K562 (cell line): ENCODE data around the gene LINGO4. TPM values are rescaled to one million over a fixed set of nuclear protein-coding genes. Genes with fewer than 3 reads are reported as not detected.
A peak's percentile ranks its signal among the peaks of the same experiment; 100 is the strongest.

ENCODE experiments used
- ATF7 ChIP-seq: fragments of 450-650 bp; IDR thresholded peaks from 2 replicates; pipeline ENCODE4 v1.7.1; 2014; ENCODE audit warnings: mild to moderate bottlenecking, moderate library complexity
- GTF2A2 ChIP-seq: IDR thresholded peaks from 2 replicates; pipeline ENCODE4 v1.6.1; 2016; ENCODE audit warnings: mild to moderate bottlenecking, missing genetic modification characterization, missing compliant biosample characterization
- LARP7 ChIP-seq: fragments of 450-650 bp; IDR thresholded peaks from 2 replicates; pipeline ENCODE4 v1.6.1; 2016
- MBD1 ChIP-seq: fragments of 250-450 bp; sonication (Bioruptor Pico); IDR thresholded peaks from 2 replicates; pipeline ENCODE4 v1.8.0; 2022; ENCODE audit warnings: inconsistent platforms
- NR2C2 ChIP-seq, 2 experiments: fragments of 200-800 bp in 1 of 2; sonication (Bioruptor generic) in 1 of 2; sonication (generic) in 1 of 2; formaldehyde crosslinking in 1 of 2; IDR thresholded peaks; 2 replicates each; pipeline versions ENCODE4 v1.6.1 to v1.8.0; 2016 to 2022; ENCODE audit warnings: mild to moderate bottlenecking in 1 of 2, missing compliant biosample characterization in 1 of 2, missing genetic modification characterization in 1 of 2, missing genetic modification reagents in 1 of 2
- PML ChIP-seq: IDR thresholded peaks from 2 replicates; pipeline ENCODE4 v1.6.1; 2012; ENCODE audit warnings: low read length, inconsistent platforms
- RB1 ChIP-seq: fragments of 450-650 bp; IDR thresholded peaks from 2 replicates; pipeline ENCODE4 v1.6.1; 2017; ENCODE audit warnings: low read depth, mild to moderate bottlenecking
- RBM15 ChIP-seq: fragments of 200-400 bp; formaldehyde crosslinking; IDR thresholded peaks from 2 replicates; pipeline ENCODE4 v1.6.1; 2018; ENCODE audit warnings: mild to moderate bottlenecking, low read length, moderate library complexity; ENCODE audit not compliant: insufficient read depth
- RBM17 ChIP-seq: fragments of 200-400 bp; formaldehyde crosslinking; IDR thresholded peaks from 2 replicates; pipeline ENCODE4 v1.6.1; 2017; ENCODE audit warnings: low read depth, mild to moderate bottlenecking, low read length, borderline replicate concordance
- STAG1 ChIP-seq: sonication (generic); formaldehyde crosslinking; IDR thresholded peaks from 2 replicates; pipeline ENCODE4 v1.5.0; 2020; ENCODE audit warnings: missing genetic modification reagents, borderline replicate concordance
- ZBTB5 ChIP-seq: fragments of 450-650 bp; IDR thresholded peaks from 2 replicates; pipeline ENCODE4 v1.6.1; 2017; ENCODE audit warnings: antibody characterized with exemption
- ZC3H11A ChIP-seq: IDR thresholded peaks from 2 replicates; pipeline ENCODE4 v1.6.1; 2012; ENCODE audit warnings: low read depth, low read length, improper control_type of control experiment
- ZNF766 ChIP-seq: fragments of 200-800 bp; sonication (Bioruptor generic); conservative IDR thresholded peaks from 2 replicates; pipeline ENCODE4 v1.6.1; 2016; ENCODE audit warnings: missing genetic modification characterization, missing compliant biosample characterization
- polyA plus RNA-seq, 8 experiments: library from polyadenylated mRNA; depleted of rRNA in 4 of 8; stranded (reverse) in 5 of 8; unstranded in 3 of 8; fragments of >200 nt; fragmentation: Nextera tagmentation in 2 of 8; fragmentation: Illumina TruSeq in 1 of 8; extraction: Ambion mirVana in 2 of 8; extraction: Trizol in 1 of 8; gene quantifications; 2 replicates each; pipeline versions ENCODE4 v1.2.1 to v1.2.3, GENCODE V29; 2011 to 2014; ENCODE audit warnings: inconsistent platforms in 1 of 8, missing spikeins in 1 of 8
- total RNA-seq, 7 experiments: library from RNA; depleted of rRNA in 6 of 7; stranded (reverse); fragments of >200 nt in 6 of 7; fragmentation: Illumina TruSeq in 2 of 7; extraction: Trizol in 2 of 7; gene quantifications; 2 replicates each; pipeline versions ENCODE4 v1.2.1 to v1.2.3, GENCODE V29; 2011 to 2021; ENCODE audit warnings: low replicate concordance in 1 of 7
- TF ChIP-seq, protein P1 (sequence below), 2 experiments: fragments of 450-650 bp in 1 of 2; sonication (generic) in 1 of 2; formaldehyde crosslinking; conservative IDR thresholded peaks; 2 replicates each; pipeline versions ENCODE4 v1.4.0 to v1.8.1; 2020 to 2022; ENCODE audit warnings: mild to moderate bottlenecking in 1 of 2, missing genetic modification reagents in 1 of 2
- TF ChIP-seq, protein P2 (sequence below): fragments of 450-650 bp; IDR thresholded peaks from 2 replicates; pipeline ENCODE4 v1.7.0; 2016; ENCODE audit warnings: borderline replicate concordance
- TF ChIP-seq, protein P3 (sequence below): fragments of 250-450 bp; sonication (Bioruptor Pico); IDR thresholded peaks from 2 replicates; pipeline ENCODE4 v1.5.0; 2021; ENCODE audit warnings: mild to moderate bottlenecking, moderate library complexity

Gene LINGO4
- total and polyA plus RNA-seq, 9 of the 15 experiments (the other 6 are each of a cell fraction or from before 2014, with no cell fraction given): not detected

- no peak for TF ChIP-seq MBD1 (CRISPR knock-in tag)
- peak; percentile 54; the same call in 1 of the 2 replicates for TF ChIP-seq ZNF766 (CRISPR knock-in tag)
- peak; percentile 71 for TF ChIP-seq ATF7
- no peak for TF ChIP-seq ZC3H11A
- peak; percentile 63; the same call in 1 of the 2 replicates for TF ChIP-seq NR2C2 (CRISPR knock-in tag; IDR thresholded peaks at IDR 0.05)
- TF ChIP-seq NR2C2 (tag; IDR thresholded peaks at IDR 0.05): peak; percentile 45; the same call in 1 of the 2 replicates
- no peak for TF ChIP-seq RBM17
- peak; percentile 81; the same call in 1 of the 2 replicates for TF ChIP-seq RB1
- TF ChIP-seq, protein P1, sequence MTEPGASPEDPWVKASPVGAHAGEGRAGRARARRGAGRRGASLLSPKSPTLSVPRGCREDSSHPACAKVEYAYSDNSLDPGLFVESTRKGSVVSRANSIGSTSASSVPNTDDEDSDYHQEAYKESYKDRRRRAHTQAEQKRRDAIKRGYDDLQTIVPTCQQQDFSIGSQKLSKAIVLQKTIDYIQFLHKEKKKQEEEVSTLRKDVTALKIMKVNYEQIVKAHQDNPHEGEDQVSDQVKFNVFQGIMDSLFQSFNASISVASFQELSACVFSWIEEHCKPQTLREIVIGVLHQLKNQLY (CRISPR knock-in tag; conservative IDR thresholded peaks at IDR 0.05): no peak
- no peak for TF ChIP-seq GTF2A2
- TF ChIP-seq LARP7: peak; percentile 73; the same call in 1 of the 2 replicates
- TF ChIP-seq PML: no peak; the same call in 1 of the 2 replicates
- TF ChIP-seq, protein P2, sequence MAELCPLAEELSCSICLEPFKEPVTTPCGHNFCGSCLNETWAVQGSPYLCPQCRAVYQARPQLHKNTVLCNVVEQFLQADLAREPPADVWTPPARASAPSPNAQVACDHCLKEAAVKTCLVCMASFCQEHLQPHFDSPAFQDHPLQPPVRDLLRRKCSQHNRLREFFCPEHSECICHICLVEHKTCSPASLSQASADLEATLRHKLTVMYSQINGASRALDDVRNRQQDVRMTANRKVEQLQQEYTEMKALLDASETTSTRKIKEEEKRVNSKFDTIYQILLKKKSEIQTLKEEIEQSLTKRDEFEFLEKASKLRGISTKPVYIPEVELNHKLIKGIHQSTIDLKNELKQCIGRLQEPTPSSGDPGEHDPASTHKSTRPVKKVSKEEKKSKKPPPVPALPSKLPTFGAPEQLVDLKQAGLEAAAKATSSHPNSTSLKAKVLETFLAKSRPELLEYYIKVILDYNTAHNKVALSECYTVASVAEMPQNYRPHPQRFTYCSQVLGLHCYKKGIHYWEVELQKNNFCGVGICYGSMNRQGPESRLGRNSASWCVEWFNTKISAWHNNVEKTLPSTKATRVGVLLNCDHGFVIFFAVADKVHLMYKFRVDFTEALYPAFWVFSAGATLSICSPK: no peak
- TF ChIP-seq STAG1 (CRISPR knock-in tag): no peak
- TF ChIP-seq, protein P3, sequence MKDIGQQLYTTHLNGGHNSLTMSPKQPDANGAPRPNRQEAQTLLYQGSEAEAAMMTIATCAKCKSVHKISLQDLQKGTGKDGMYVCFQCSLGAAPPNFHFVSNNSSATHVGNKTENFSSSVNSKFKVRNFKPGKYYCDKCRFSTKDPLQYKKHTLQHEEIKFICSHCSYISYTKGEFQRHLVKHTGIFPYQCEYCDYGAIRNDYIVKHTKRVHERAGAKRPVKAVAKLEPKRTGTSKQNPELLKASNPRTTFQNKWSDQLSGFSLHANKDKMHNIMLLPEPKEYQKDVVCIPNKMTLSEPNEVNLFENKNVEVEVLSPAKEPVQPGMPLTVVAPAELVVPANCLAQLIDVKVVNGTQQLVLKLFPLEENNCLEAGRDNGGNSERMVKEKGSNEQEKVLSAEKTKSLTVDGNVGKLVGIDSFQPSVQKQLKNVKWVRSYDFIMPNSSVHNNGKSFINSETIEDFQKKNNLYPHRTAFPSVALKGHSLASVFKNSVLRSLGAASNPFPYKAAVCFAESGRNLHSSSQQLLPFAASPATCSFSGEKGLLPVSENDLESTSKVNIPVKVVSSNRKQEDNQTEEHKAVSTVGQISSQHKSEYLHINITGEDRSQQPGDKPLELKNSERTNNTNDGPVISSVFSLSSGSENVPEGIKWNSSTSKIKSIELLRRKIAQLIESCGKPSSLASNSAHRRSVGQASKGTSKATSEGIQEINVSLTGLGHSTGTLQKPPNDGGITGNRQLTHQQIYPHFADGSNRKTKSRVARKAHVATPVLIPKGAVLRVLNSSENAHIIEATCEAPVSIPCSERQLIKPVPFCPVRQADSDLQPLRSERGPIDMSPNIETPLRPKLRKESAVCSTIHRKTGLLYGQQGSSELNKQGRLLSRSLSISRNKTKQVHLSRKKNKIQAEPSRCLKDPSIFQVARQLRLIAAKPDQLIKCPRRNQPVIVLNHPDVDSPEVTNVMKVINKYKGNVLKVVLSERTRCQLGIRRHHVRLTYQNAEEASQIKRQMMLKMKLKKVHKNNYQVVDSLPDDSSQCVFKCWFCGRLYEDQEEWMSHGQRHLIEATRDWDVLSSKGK (CRISPR knock-in tag): no peak
- no peak for TF ChIP-seq ZBTB5
- TF ChIP-seq RBM15: no peak
These were observed 14.9 kb downstream of the LINGO4 start, which contains the start of gene TDRKH (continued) for GRCh38 chr1:151790071-151790939.
